ENCODE data around the gene SLC7A10.
A peak's percentile ranks its signal among the peaks of the same experiment; 100 is the strongest.

Gene SLC7A10

GRCh38 chr19:33254245-33254824 lies 28.7 kb upstream of the SLC7A10 start:
- no peak for DNase-seq

- no peak for DNase-seq
These were observed 27.3 kb upstream of the SLC7A10 start for GRCh38 chr19:33252971-33253370.

- DNase-seq: no peak
These were observed 26.8 kb upstream of the SLC7A10 start for GRCh38 chr19:33252418-33252962.

- no peak for DNase-seq
These were observed 26.0 kb upstream of the SLC7A10 start for GRCh38 chr19:33251526-33252090.

GRCh38 chr19:33251076-33251475 lies 25.4 kb upstream of the SLC7A10 start:
- no peak for DNase-seq

GRCh38 chr19:33250500-33250899 lies 24.9 kb upstream of the SLC7A10 start:
- no peak for DNase-seq

GRCh38 chr19:33249740-33250366 lies 24.2 kb upstream of the SLC7A10 start:
- no peak for DNase-seq

GRCh38 chr19:33248954-33249613 lies 23.4 kb upstream of the SLC7A10 start:
- DNase-seq: no peak

- DNase-seq: no peak
These were observed 22.9 kb upstream of the SLC7A10 start for GRCh38 chr19:33248553-33248953.

GRCh38 chr19:33248104-33248503 lies 22.5 kb upstream of the SLC7A10 start:
- no peak for DNase-seq

GRCh38 chr19:33247441-33247819 lies 21.8 kb upstream of the SLC7A10 start:
- no peak for DNase-seq

GRCh38 chr19:33246709-33247440 lies 21.2 kb upstream of the SLC7A10 start:
- DNase-seq: no peak

GRCh38 chr19:33245948-33246708 lies 20.5 kb upstream of the SLC7A10 start:
- DNase-seq: no peak

GRCh38 chr19:33242911-33243310 lies 17.3 kb upstream of the SLC7A10 start:
- no peak for DNase-seq

- DNase-seq: no peak
These were observed 16.5 kb upstream of the SLC7A10 start for GRCh38 chr19:33242131-33242530.

- peak; percentile 41 for DNase-seq
These were observed 16.0 kb upstream of the SLC7A10 start for GRCh38 chr19:33241530-33242101.

GRCh38 chr19:33241091-33241529 lies 15.5 kb upstream of the SLC7A10 start:
- no peak for DNase-seq

GRCh38 chr19:33240181-33240771 lies 14.6 kb upstream of the SLC7A10 start:
- no peak for DNase-seq

- no peak for DNase-seq
These were observed 13.7 kb upstream of the SLC7A10 start for GRCh38 chr19:33239223-33239975.

- DNase-seq: no peak
These were observed 13.0 kb upstream of the SLC7A10 start for GRCh38 chr19:33238481-33239149.

Measured in CD4-positive, alpha-beta T cell treated with Interleukin-17A for 4 hours (primary cell).